ENCODE results near the gene SMG7.

DNA sequence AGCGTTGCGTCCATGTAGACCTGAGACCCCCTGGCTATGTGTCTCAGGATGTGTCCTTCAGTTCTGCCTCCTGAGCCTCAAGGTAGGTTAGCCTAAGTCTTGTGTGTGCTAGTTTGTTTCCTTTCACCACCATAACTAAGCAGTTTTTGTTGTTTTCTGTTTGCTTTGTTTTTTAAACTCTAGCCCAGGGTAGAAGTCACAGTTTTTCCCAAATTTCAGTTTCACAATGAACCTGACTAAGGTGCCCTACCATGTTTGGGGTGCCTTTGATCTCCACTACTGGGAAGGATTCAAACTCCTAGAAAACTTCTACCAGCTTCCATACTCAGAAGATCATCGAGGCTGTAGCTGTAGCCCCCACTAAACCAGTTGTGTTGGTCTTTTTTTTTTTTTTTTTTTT, 14.8 kb upstream of the SMG7 start:
- TF ChIP-seq POLR2A (IDR thresholded peaks at IDR 0.05; ENCODE audit: low read depth), result no peak
- TF ChIP-seq, protein P1, sequence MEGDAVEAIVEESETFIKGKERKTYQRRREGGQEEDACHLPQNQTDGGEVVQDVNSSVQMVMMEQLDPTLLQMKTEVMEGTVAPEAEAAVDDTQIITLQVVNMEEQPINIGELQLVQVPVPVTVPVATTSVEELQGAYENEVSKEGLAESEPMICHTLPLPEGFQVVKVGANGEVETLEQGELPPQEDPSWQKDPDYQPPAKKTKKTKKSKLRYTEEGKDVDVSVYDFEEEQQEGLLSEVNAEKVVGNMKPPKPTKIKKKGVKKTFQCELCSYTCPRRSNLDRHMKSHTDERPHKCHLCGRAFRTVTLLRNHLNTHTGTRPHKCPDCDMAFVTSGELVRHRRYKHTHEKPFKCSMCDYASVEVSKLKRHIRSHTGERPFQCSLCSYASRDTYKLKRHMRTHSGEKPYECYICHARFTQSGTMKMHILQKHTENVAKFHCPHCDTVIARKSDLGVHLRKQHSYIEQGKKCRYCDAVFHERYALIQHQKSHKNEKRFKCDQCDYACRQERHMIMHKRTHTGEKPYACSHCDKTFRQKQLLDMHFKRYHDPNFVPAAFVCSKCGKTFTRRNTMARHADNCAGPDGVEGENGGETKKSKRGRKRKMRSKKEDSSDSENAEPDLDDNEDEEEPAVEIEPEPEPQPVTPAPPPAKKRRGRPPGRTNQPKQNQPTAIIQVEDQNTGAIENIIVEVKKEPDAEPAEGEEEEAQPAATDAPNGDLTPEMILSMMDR (IDR thresholded peaks at IDR 0.05), result no peak

Measured in esophagus muscularis mucosa (tissue), 3 donors.